Kidney (tissue), 14 donors: ENCODE data around the gene ALOX5AP. TPM values are rescaled to one million over a fixed set of nuclear protein-coding genes. Genes with fewer than 3 reads are reported as not detected.
A peak's percentile ranks its signal among the peaks of the same experiment; 100 is the strongest.

Source experiments
- DNase-seq, 5 donors: peaks; one replicate each; pipeline ENCODE4 v3.0.0-alpha.2; 2013 to 2020
- FAIRE-seq: peaks from 2 replicates; lab custom pipeline; 2012; peaks lifted over from hg19 to GRCh38; lab: Jason Lieb, UNC
- H3K27ac ChIP-seq, 2 donors: one replicate each; pipeline ENCODE4 v1.7.0; 2013; ENCODE audit warnings: low read depth in 2 of 2, low read length in 2 of 2, inconsistent platforms in 1 of 2
- H3K27me3 ChIP-seq: one replicate; pipeline ENCODE4 v1.7.1; 2013; ENCODE audit warnings: low read length, inconsistent platforms; ENCODE audit not compliant: control insufficient read depth, insufficient read depth
- H3K36me3 ChIP-seq, 3 donors: one replicate each; pipeline versions ENCODE4 v1.7.0 to v1.7.1; 2013; ENCODE audit warnings: low read length in 3 of 3, control low read depth in 1 of 3, inconsistent platforms in 1 of 3; ENCODE audit not compliant: insufficient read depth in 3 of 3, control insufficient read depth in 2 of 3
- H3K4me1 ChIP-seq, 3 donors: one replicate each; pipeline versions ENCODE4 v1.7.0 to v1.7.1; 2013; ENCODE audit warnings: low read length in 3 of 3, inconsistent platforms in 1 of 3, low read depth in 1 of 3; ENCODE audit not compliant: control insufficient read depth in 2 of 3, insufficient read depth in 2 of 3
- H3K4me3 ChIP-seq, 3 donors: one replicate each; pipeline versions ENCODE4 v1.7.0 to v1.8.1; 2013; ENCODE audit warnings: low read length in 3 of 3, control low read depth in 1 of 3, inconsistent platforms in 1 of 3
- H3K9ac ChIP-seq, 3 donors: one replicate each; pipeline versions ENCODE4 v1.7.0 to v1.7.1; 2013; ENCODE audit warnings: low read length in 3 of 3, control low read depth in 1 of 3, inconsistent platforms in 1 of 3
- H3K9me3 ChIP-seq, 3 donors: one replicate each; pipeline versions ENCODE4 v1.7.0 to v1.7.1; 2013; ENCODE audit warnings: low read length in 3 of 3, control low read depth in 1 of 3, inconsistent platforms in 1 of 3; ENCODE audit not compliant: control insufficient read depth in 2 of 3, insufficient read depth in 1 of 3
- CTCF ChIP-seq: IDR thresholded peaks from 3 replicates; pipeline ENCODE4 v1.5.1; 2012; ENCODE audit warnings: mild to moderate bottlenecking, moderate library complexity, borderline replicate concordance; ENCODE audit not compliant: insufficient read depth; ENCODE audit errors: extremely low read depth
- intact Hi-C: fragments of 100-400 bp; cut with DNase I; formaldehyde crosslinking; loops from one replicate; pipeline ENCODE4 v1.11.1; 2022
- polyA plus RNA-seq: library from polyadenylated mRNA; stranded (reverse); fragments of 350-450 nt; fragmentation: Illumina TruSeq; extraction: RNeasy Lipid Tissue Mini Kit (QIAGEN cat#74804); gene quantifications from one replicate; pipeline ENCODE4 v1.2.3, GENCODE V29; 2014; ENCODE audit warnings: low read depth, low replicate concordance; ENCODE audit not compliant: insufficient read depth
- total RNA-seq: library from RNA; stranded (reverse); fragmentation: NEBNext Ultra II Directional; extraction: Animal tissue kit (Norgen Biotek cat#: 25700); gene quantifications from one replicate; pipeline ENCODE4 v1.2.1, GENCODE V29; 2021
- donor health status: control.
- donor health status: control.
- donor health status: control.
- donor health status: control.
- donor health status: control.
- donor health status: DM: yes; HTN: yes; CAD: no.
- donor health status: Normal renal cell carcinoma (clear cell type).

The ALOX5AP gene
- total and polyA plus RNA-seq, 2 donors from 2014 or later: 15.4 to 25.0 TPM

GRCh38 chr13:30727491-30728355, 7.6 kb upstream of the ALOX5AP start:
- TF ChIP-seq CTCF: no peak
- FAIRE-seq (no peak), DNase-seq (no peak)
- no peaks in the 10 kb centered on the region for H3K27me3 ChIP-seq
- H3K9ac ChIP-seq: no peak overlapping the region
- H3K36me3 ChIP-seq: no peaks in the 10 kb centered on the region
- H3K4me1 ChIP-seq: no peaks in the 10 kb centered on the region
- H3K27ac ChIP-seq: no peak overlapping the region
- no peak overlapping the region for H3K4me3 ChIP-seq
- intact Hi-C loops: no loop called here
- no peaks in the 10 kb centered on the region for H3K9me3 ChIP-seq

DNA sequence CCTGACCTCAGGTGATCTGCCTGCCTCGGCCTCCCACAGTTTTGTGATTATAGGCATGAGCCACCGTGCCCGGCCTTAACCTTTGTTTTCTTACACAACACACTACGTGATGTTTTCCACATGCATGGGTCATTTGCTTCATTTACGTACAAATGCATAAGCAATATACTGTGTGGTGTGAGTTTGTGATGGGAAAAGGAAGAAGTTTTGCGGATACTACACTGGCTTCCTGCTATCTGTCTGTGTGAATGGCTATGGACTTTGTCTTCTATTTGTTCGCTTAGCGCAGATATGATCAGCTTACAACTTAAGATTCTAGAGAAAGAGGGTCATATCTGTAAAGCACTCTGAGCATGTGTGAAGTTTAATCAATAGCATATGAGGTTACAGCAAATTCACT, 5.5 kb upstream of the ALOX5AP start:
- Histone ChIP-seq H3K27me3 (no peaks in the 10 kb centered on the region), H3K27ac (no peak overlapping the region), H3K4me1 (no peaks in the 10 kb centered on the region), H3K4me3 (no peak overlapping the region), H3K9me3 (no peaks in the 10 kb centered on the region), H3K9ac (no peak overlapping the region), H3K36me3 (no peaks in the 10 kb centered on the region)
- DNase-seq: no peak
- TF ChIP-seq CTCF: no peak
- intact Hi-C loops: no loop called here
- no peak for FAIRE-seq

GRCh38 chr13:30730526-30730925, 4.8 kb upstream of the ALOX5AP start:
- intact Hi-C loops: no loop called here
- no peak for FAIRE-seq
- H3K4me1 ChIP-seq: no peaks in the 10 kb centered on the region
- H3K36me3 ChIP-seq: no peaks in the 10 kb centered on the region
- no peaks in the 10 kb centered on the region for H3K27me3 ChIP-seq
- DNase-seq: peak in 4 of 5 donors; percentile 35 to 63 (median 46)
- H3K9ac ChIP-seq: no peak overlapping the region
- TF ChIP-seq CTCF: no peak
- H3K4me3 ChIP-seq: no peak overlapping the region
- H3K9me3 ChIP-seq: no peaks in the 10 kb centered on the region
- H3K27ac ChIP-seq: no peak overlapping the region
